ENCODE data around the gene C3. TPM values are rescaled to one million over a fixed set of nuclear protein-coding genes. Genes with fewer than 3 reads are reported as not detected.

The C3 gene
- total and polyA plus RNA-seq, 2 of the 13 experiments (the other 11 are each of a cell fraction or from before 2014, with no cell fraction given) = 1,455 to 6,272 TPM

- TF ChIP-seq ZNF354B (CRISPR knock-in tag; IDR thresholded peaks at IDR 0.05) (no peak), ZNF570 (CRISPR knock-in tag; IDR thresholded peaks at IDR 0.05; ENCODE audit: borderline replicate concordance) (no peak), CREM (IDR thresholded peaks at IDR 0.05) (no peak), CREM (CRISPR knock-in tag; IDR thresholded peaks at IDR 0.05) (no peak), ZNF781 (CRISPR knock-in tag; IDR thresholded peaks at IDR 0.05; ENCODE audit: borderline replicate concordance, not compliant biosample characterization) (no peak), RAD51 (IDR thresholded peaks at IDR 0.05; ENCODE audit: borderline replicate concordance) (no peak), PRDM10 (CRISPR knock-in tag; IDR thresholded peaks at IDR 0.05; ENCODE audit: low read depth) (peak; percentile 81), PITX1 (CRISPR knock-in tag; IDR thresholded peaks at IDR 0.05) (peak; percentile 33; the same call in 1 of the 2 replicates), ATAD3A (CRISPR knock-in tag; IDR thresholded peaks at IDR 0.05) (no peak), ZNF317 (CRISPR knock-in tag; IDR thresholded peaks at IDR 0.05) (no peak), ZSCAN21 (CRISPR knock-in tag; IDR thresholded peaks at IDR 0.05; ENCODE audit: borderline replicate concordance) (no peak), MEF2D (CRISPR knock-in tag; IDR thresholded peaks at IDR 0.05) (0 out of 2 replicates have a peak, but pooled peaks have one; percentile 40), FOXO4 (CRISPR knock-in tag; conservative IDR thresholded peaks at IDR 0.05) (0 out of 2 replicates have a peak, but pooled peaks have one; percentile 18), ZNF841 (CRISPR knock-in tag; IDR thresholded peaks at IDR 0.05; ENCODE audit: borderline replicate concordance) (no peak), ZNF557 (CRISPR knock-in tag; IDR thresholded peaks at IDR 0.05) (no peak), IRF1 (CRISPR knock-in tag; IDR thresholded peaks at IDR 0.05; ENCODE audit: low read depth) (no peak), SUZ12 (IDR thresholded peaks at IDR 0.05; ENCODE audit: low read depth, low read length) (no peak), PHB2 (IDR thresholded peaks at IDR 0.05; ENCODE audit: partially characterized antibody) (no peak), NR3C1 (CRISPR knock-in tag; IDR thresholded peaks at IDR 0.05) (no peak), SP5 (CRISPR knock-in tag; IDR thresholded peaks at IDR 0.05; ENCODE audit: borderline replicate concordance, low read depth) (peak; percentile 51), ZNF552 (CRISPR knock-in tag; IDR thresholded peaks at IDR 0.05; ENCODE audit: borderline replicate concordance) (no peak), PTBP1 (IDR thresholded peaks at IDR 0.05; ENCODE audit: low read depth, low read length, poor library complexity, severe bottlenecking) (no peak), GTF3A (CRISPR knock-in tag; conservative IDR thresholded peaks at IDR 0.05) (no peak), ZNF75D (CRISPR knock-in tag; IDR thresholded peaks at IDR 0.05; ENCODE audit: borderline replicate concordance) (no peak), ZNF207 (IDR thresholded peaks at IDR 0.05; ENCODE audit: borderline replicate concordance) (no peak), HOXD1 (CRISPR knock-in tag; IDR thresholded peaks at IDR 0.05) (no peak), KLF6 (CRISPR knock-in tag; IDR thresholded peaks at IDR 0.05) (no peak), ZNF530 (CRISPR knock-in tag; IDR thresholded peaks at IDR 0.05; ENCODE audit: low read depth) (no peak)
These were observed 13.7 kb upstream of the C3 start (continued) for GRCh38 chr19:6734096-6734696.
